Adipocyte (in vitro differentiated cells): Measurements from ENCODE around the gene ATP13A4.

Experiments
- DNase-seq: peaks from one replicate; pipeline ENCODE4 v3.0.0-alpha.2; 2015; ENCODE audit warnings: low read depth
- H3K27me3 ChIP-seq: replicated peaks from 2 replicates; pipeline ENCODE4 v1.7.0; 2013; ENCODE audit warnings: mild to moderate bottlenecking, low read length, moderate library complexity; ENCODE audit not compliant: control insufficient read depth, insufficient read depth
- H3K36me3 ChIP-seq: 2 replicates; pipeline ENCODE4 v1.7.0; 2013; ENCODE audit warnings: low read length, mild to moderate bottlenecking, moderate library complexity; ENCODE audit not compliant: control insufficient read depth, insufficient read depth, severe bottlenecking
- H3K4me1 ChIP-seq: 2 replicates; pipeline ENCODE4 v1.7.0; 2013; ENCODE audit warnings: mild to moderate bottlenecking, low read length, moderate library complexity; ENCODE audit not compliant: control insufficient read depth, insufficient read depth
- H3K4me3 ChIP-seq: 2 replicates; pipeline ENCODE4 v1.7.0; 2013; ENCODE audit warnings: mild to moderate bottlenecking, low read length, moderate library complexity
- H3K9ac ChIP-seq: 2 replicates; pipeline ENCODE4 v1.7.0; 2013; ENCODE audit warnings: mild to moderate bottlenecking, low read length, moderate library complexity
- H3K9me3 ChIP-seq: 2 replicates; pipeline ENCODE4 v1.7.0; 2013; ENCODE audit warnings: mild to moderate bottlenecking, low read length, moderate library complexity; ENCODE audit not compliant: control insufficient read depth

Gene ATP13A4

GRCh38 chr3:193554811-193555210 is at the start of gene ATP13A4:
Gene ATP13A4, minus strand, starts transcription at chr3:193554895. Its CDS starts 96 bp downstream, at chr3:193554799.
- no peak within 1 kb of the TSS for H3K4me3 ChIP-seq
- H3K27me3 ChIP-seq, result peaks cover 5% of the 10 kb centered on the region
- H3K9me3 ChIP-seq, result no peaks in the 10 kb centered on the region
- no peak within 1 kb of the TSS for H3K9ac ChIP-seq
- no peaks in the 10 kb centered on the region for H3K36me3 ChIP-seq
- no peaks in the 10 kb centered on the region for H3K4me1 ChIP-seq
- DNase-seq, result no peak

DNA sequence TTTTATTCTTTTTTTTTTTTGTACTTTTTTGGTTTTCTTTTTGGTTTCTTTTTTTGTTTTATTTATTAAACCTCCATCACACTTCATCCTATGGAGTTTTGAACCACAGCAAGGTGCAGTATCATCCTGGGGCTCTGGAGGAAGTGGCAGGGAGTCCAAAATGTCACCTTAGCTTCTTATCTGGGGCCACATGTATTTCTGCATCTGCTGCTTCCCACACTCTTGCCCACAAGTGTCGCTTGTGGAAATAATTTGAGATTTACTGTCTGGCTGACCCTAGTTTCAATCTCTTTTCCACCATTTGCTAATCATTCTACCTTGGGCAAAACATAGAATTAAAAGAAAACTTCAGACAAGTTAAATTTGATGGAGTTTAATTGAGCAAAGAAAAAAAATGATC is 44.7 kb upstream of the ATP13A4 start:
- H3K9me3 ChIP-seq, result no peaks in the 10 kb centered on the region
- no peak overlapping the region for H3K4me3 ChIP-seq
- DNase-seq, result no peak
- no peaks in the 10 kb centered on the region for H3K27me3 ChIP-seq
- peaks cover 16% of the 10 kb centered on the region for H3K36me3 ChIP-seq
- H3K4me1 ChIP-seq, result peaks cover 15% of the 10 kb centered on the region
- no peak overlapping the region for H3K9ac ChIP-seq

DNA sequence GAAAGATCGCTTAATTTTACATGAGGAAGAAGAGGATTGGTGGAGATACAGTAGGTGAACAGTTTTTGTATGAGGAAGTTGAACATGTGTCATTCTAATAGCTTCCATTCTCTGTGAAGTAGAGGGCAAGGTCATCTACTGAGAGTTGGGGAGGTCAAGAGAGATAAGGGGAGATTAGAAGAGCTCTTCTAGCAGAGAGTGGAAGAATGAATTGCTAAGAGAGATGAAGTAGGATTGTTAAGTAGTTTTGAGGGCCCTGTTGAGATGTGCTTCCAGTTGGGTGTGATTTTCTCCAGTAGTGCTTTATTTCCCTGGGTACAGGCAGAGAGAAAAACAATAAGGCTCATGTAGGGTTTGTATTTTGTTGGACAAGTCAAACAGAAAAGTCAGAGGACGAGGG is 43.5 kb upstream of the ATP13A4 start:
- Histone ChIP-seq H3K4me1 (peaks cover 20% of the 10 kb centered on the region), H3K4me3 (no peak overlapping the region), H3K27me3 (no peaks in the 10 kb centered on the region), H3K9ac (no peak overlapping the region), H3K36me3 (peaks cover 16% of the 10 kb centered on the region), H3K9me3 (no peaks in the 10 kb centered on the region)
- no peak for DNase-seq

DNA sequence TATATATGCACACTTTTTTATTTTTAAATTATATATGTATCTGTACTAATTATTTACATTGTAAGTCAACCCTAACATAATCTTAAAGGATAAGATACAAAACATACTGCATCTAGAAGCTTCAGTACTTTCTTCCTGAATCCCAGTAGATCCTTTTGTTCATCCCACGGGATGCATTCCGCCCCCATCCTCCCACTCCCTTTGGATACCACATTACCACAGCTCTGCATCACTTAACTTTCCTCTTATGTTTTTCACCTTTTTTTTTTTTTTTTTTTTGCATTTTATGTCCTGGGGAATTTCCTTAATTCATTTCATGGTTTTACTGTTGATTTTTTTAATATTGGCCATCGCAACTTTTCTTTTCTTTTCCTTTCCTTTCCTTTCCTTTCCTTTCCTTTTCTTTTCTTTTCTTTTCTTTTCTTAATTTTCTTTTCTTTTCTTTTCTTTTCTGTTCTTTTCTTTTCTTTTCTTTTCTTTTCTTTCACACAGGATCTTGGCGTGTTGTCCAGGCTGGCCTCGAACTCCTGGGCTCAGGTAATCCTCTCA is 41.3 kb upstream of the ATP13A4 start:
- Histone ChIP-seq H3K9me3 (no peaks in the 10 kb centered on the region), H3K4me1 (peaks cover 18% of the 10 kb centered on the region), H3K4me3 (no peak overlapping the region), H3K27me3 (no peaks in the 10 kb centered on the region), H3K9ac (no peak overlapping the region), H3K36me3 (peaks cover 16% of the 10 kb centered on the region)
- no peak for DNase-seq

- DNase-seq, result peak; percentile 25
- Histone ChIP-seq H3K4me1 (peaks cover 18% of the 10 kb centered on the region), H3K9ac (no peak overlapping the region), H3K36me3 (peaks cover 15% of the 10 kb centered on the region), H3K4me3 (peak overlapping the region; percentile 100), H3K27me3 (no peaks in the 10 kb centered on the region), H3K9me3 (no peaks in the 10 kb centered on the region)
These were observed 40.4 kb upstream of the ATP13A4 start for GRCh38 chr3:193594946-193595689.

- peak; percentile 60 for DNase-seq
- Histone ChIP-seq H3K9ac (peak overlapping the region; percentile 98), H3K36me3 (peaks cover 11% of the 10 kb centered on the region), H3K27me3 (no peaks in the 10 kb centered on the region), H3K4me3 (peak overlapping the region; percentile 100), H3K4me1 (peaks cover 18% of the 10 kb centered on the region), H3K9me3 (no peaks in the 10 kb centered on the region)
These were observed 39.0 kb upstream of the ATP13A4 start for GRCh38 chr3:193593668-193594030.

DNA sequence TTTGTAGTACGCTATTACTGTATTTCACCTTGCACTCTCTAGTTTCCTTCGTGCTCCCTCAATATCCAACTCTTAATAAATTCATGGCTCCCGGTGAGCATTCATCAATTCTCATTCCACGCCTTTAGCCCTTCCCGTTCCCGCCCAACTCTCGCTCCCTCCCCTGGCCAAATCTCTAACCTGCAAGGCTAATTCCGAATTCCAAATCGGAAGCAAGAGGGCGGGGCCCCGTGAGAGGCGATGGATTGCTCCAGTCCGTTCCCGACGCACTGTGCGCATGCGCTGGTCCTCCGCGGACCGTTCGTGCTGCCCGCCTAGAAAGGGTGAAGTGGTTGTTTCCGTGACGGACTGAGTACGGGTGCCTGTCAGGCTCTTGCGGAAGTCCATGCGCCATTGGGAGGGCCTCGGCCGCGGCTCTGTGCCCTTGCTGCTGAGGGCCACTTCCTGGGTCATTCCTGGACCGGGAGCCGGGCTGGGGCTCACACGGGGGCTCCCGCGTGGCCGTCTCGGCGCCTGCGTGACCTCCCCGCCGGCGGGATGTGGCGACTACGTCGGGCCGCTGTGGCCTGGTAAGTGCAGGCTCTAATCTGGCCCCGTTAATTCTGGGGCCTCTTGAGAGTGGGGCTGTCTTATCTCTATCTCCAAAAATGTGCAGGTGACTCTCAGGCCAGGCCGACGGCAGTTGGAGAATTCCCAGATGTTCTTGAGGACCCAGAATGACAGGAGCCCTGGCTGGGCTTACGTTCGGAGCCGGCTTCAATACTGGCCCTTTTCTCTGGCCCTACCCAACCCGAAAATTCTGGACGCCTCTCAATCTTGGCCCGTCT is 38.4 kb upstream of the ATP13A4 start, which contains the start of gene OPA1:
OPA1 (plus strand) TSS at position 368 of the 827 bp plus-strand sequence; CDS start at position 538, 170 bp downstream.
- H3K9me3 ChIP-seq, result no peaks in the 10 kb centered on the region
- H3K9ac ChIP-seq, result peak within 1 kb of the TSS; percentile 98
- H3K4me1 ChIP-seq, result peaks cover 18% of the 10 kb centered on the region
- H3K4me3 ChIP-seq, result peak within 1 kb of the TSS; percentile 100
- H3K36me3 ChIP-seq, result peaks cover 7% of the 10 kb centered on the region
- peak; percentile 100 for DNase-seq
- no peaks in the 10 kb centered on the region for H3K27me3 ChIP-seq

- peak; percentile 50 for DNase-seq
- peaks cover 18% of the 10 kb centered on the region for H3K4me1 ChIP-seq
- H3K27me3 ChIP-seq, result no peaks in the 10 kb centered on the region
- no peak overlapping the region for H3K4me3 ChIP-seq
- H3K9me3 ChIP-seq, result no peaks in the 10 kb centered on the region
- no peaks in the 10 kb centered on the region for H3K36me3 ChIP-seq
- H3K9ac ChIP-seq, result no peak overlapping the region
These were observed 35.6 kb upstream of the ATP13A4 start for GRCh38 chr3:193590088-193590856.

- Histone ChIP-seq H3K27me3 (no peaks in the 10 kb centered on the region), H3K4me1 (peaks cover 13% of the 10 kb centered on the region), H3K9ac (no peak overlapping the region), H3K9me3 (no peaks in the 10 kb centered on the region), H3K36me3 (no peaks in the 10 kb centered on the region), H3K4me3 (no peak overlapping the region)
- DNase-seq, result no peak
These were observed 34.9 kb upstream of the ATP13A4 start for GRCh38 chr3:193589616-193590015.

DNA sequence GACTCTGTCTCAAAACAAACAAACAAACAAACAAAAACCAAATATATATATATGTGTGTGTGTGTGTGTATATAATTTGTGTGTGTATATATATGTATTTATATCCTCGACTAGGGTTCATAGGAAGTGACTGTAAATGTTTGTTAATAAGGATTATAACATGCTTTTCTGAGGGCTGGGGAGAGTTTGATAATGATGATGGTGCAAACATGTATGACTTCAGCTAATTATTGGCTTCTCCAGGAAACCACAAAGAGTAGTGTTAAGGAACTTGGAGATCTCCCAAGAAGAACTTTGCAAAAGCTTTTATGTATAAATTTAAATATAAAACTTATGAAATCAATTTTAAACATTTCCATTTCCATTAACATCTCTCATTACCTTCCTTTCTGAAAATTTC is 34.4 kb upstream of the ATP13A4 start:
- Histone ChIP-seq H3K9ac (no peak overlapping the region), H3K27me3 (no peaks in the 10 kb centered on the region), H3K4me3 (no peak overlapping the region), H3K4me1 (peaks cover 8% of the 10 kb centered on the region), H3K36me3 (no peaks in the 10 kb centered on the region), H3K9me3 (no peaks in the 10 kb centered on the region)
- DNase-seq, result no peak

GRCh38 chr3:193586526-193586925 is 31.8 kb upstream of the ATP13A4 start:
- H3K9ac ChIP-seq, result no peak overlapping the region
- H3K9me3 ChIP-seq, result no peaks in the 10 kb centered on the region
- DNase-seq, result no peak
- H3K27me3 ChIP-seq, result no peaks in the 10 kb centered on the region
- H3K36me3 ChIP-seq, result no peaks in the 10 kb centered on the region
- H3K4me1 ChIP-seq, result no peaks in the 10 kb centered on the region
- H3K4me3 ChIP-seq, result no peak overlapping the region
